ENCODE data around the gene FAM131A. TPM values are rescaled to one million over a fixed set of nuclear protein-coding genes. Genes with fewer than 3 reads are reported as not detected.

Gene FAM131A
- total RNA-seq, 1 donor from 2014 or later = 25.2 TPM

DNA sequence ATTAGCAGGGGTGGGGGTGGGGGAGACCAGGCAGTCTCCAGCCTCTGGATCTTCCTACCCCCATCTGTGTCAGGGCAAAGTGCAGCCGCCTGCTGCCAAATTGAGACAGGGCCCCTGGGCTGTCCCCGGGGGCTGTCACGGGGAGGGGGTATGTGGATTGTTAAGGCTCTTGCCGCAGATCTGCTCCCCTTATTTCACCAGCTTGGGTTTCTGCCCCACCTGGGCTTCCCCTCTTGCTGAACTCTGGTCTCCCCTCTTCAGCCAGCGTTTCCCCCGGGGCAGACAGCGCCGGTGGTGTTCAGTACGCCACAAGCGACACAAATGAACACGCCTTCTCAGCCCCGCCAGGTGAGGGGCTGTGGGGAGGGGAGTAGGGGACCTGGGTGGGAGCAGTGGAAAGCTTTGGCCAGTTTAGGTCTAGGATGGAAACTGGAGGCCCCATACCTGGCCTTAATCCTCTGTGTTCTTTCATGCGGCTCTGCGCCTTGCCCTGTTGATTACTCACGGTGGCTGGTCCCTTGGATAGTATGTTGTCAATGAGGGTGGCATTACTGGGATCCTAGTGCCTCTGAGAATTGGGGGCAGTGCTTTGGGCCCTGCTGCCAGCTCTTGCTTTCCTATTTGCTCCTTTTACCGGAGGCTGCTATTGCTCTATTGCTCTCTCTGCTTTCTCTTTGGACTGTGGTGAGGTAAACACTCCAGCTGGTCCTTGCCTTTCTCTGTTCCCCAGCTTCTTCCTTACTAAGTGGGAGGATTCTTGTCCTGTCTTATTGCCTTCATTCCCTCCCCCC is 21.3 kb upstream of the FAM131A start:
- DNase-seq (ENCODE audit: low read depth in 2 of 2) = peak in 1 of 2 donors; percentile 21

DNA sequence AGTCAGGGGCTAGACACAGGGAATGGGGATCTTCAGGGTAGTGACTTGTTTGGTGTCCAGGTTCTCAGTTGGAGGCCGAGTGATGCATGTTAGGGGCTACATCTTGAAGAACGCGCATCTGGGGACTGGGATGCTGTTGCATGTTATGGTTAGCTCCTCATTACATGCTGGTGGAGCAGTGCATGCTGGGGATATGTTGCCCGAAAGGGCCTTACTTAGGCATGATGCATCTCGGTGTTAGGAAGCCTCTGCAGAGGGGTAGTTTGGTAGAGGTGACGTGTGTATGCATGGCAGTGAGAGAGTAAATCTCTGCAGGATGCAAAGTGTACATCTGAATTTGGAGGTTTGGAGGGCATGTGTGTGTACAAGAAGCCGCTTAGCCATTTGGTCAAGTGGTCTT is 20.6 kb upstream of the FAM131A start:
- no peak for DNase-seq (ENCODE audit: low read depth in 2 of 2)

DNA sequence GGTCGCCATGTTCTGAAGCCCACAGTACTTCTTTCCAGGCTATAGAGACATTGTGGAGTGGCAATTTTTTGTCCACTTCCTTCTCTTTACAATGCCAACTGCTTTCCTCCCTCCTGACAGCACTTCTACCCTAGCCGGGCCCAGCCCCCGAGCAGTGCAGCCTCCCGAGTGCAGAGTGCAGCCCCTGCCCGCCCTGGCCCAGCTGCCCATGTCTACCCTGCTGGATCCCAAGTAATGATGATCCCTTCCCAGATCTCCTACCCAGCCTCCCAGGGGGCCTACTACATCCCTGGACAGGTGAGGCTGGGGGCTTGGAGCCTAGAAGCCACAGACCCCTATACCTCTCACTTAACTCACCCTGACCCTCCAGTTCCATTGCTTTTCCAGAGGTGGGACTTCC is 20.2 kb upstream of the FAM131A start:
- DNase-seq (ENCODE audit: low read depth in 2 of 2) = no peak

DNA sequence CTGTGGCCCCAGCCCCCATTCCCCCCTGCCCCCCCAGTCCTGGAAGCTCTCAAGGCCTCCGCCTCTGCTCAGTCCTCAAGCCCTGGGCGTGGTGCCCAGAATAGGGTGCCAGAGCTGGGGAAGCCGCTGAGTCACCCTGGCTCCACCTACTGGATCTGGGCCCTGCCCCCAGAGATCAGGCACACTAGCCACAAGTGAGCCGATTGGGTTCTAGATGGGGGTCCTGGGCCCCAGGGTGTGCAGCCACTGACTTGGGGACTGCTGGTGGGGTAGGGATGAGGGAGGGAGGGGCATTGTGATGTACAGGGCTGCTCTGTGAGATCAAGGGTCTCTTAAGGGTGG is 17.3 kb upstream of the FAM131A start:
- peak in 1 of 2 donors; percentile 94 for DNase-seq (ENCODE audit: low read depth in 2 of 2)

DNA sequence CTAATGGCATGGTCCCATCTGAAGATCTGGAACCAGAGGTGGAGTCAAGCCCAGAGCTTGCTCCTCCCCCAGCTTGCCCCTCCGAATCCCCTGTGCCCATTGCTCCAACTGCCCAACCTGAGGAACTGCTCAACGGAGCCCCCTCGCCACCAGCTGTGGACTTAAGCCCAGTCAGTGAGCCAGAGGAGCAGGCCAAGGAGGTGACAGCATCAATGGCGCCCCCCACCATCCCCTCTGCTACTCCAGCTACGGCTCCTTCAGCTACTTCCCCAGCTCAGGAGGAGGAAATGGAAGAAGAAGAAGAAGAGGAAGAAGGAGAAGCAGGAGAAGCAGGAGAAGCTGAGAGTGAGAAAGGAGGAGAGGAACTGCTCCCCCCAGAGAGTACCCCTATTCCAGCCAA is 15.7 kb upstream of the FAM131A start:
- DNase-seq (ENCODE audit: low read depth in 2 of 2) = no peak

DNA sequence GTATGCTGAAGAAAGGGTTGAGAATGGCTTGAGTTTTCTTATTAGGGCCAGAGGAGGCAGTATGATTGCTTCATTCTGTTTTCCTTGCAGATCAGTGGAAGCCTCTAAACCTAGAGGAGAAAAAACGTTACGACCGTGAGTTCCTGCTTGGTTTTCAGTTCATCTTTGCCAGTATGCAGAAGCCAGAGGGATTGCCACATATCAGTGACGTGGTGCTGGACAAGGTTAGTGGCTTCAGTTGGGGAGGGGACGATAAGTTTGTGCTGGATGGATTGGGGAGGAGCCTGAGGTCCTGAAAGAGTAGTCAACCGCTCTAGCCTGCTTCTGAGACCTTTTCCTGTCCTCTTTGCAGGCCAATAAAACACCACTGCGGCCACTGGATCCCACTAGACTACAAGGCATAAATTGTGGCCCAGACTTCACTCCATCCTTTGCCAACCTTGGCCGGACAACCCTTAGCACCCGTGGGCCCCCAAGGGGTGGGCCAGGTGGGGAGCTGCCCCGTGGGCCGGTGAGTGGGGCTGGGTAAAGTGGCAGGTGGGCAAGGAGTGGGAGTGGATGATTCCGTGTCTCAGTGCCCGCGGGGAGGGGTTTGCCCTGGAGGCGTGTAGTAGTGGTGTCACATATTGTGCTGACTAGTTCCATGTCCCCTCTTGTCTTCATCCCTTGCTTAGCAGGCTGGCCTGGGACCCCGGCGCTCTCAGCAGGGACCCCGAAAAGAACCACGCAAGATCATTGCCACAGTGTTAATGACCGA is 14.5 kb upstream of the FAM131A start:
- no peak for DNase-seq (ENCODE audit: low read depth in 2 of 2)

DNA sequence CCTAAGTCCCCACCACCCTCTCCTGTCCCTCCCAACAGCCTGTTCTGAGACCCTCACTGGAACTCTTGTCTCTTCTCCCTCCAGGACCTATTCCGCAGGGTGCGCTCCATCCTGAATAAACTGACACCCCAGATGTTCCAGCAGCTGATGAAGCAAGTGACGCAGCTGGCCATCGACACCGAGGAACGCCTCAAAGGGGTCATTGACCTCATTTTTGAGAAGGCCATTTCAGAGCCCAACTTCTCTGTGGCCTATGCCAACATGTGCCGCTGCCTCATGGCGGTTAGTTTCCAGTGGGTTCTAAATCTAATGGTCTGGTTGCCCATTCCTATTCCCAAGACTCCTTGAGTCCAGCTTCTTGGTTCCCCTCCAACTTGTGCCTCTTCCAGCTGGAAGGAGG is 13.7 kb upstream of the FAM131A start:
- DNase-seq (ENCODE audit: low read depth in 2 of 2) = no peak

DNA sequence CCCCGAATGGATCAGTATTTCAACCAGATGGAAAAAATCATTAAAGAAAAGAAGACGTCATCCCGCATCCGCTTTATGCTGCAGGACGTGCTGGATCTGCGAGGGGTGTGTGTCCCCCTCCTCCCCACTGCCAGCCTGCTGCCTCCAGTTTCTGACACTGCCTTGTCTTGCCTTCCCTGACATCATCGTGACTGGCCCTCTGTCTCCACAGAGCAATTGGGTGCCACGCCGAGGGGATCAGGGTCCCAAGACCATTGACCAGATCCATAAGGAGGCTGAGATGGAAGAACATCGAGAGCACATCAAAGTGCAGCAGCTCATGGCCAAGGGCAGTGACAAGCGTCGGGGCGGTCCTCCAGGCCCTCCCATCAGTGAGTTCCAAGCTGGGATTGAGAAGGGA is 12.1 kb upstream of the FAM131A start:
- DNase-seq (ENCODE audit: low read depth in 2 of 2) = no peak

DNA sequence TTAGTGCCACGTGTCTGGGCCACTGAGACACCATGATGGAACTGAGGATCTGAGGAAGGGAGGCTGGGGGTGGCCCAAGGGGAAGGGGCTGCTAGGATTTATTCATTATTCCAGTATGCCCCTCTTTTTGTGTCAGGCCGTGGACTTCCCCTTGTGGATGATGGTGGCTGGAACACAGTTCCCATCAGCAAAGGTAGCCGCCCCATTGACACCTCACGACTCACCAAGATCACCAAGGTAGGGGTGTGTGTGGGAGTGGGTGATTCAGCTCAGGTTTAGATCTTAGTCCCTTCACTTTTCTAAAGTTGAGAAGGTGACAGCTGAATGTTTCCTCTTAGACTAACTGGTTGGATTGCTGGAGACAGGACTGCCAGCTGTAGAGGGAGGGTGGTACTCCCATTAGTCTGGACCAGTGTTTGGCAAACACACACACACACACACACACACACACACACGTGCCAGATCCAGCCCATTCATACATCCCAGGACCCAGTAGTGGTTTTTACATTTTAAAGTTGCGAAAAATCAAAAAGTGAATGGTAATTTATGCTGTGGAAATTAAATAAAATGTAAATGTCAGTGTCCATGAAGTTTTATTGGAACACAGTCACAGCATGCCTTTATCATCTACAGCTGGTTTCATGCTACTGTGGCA is 11.6 kb upstream of the FAM131A start:
- no peak for DNase-seq (ENCODE audit: low read depth in 2 of 2)

DNA sequence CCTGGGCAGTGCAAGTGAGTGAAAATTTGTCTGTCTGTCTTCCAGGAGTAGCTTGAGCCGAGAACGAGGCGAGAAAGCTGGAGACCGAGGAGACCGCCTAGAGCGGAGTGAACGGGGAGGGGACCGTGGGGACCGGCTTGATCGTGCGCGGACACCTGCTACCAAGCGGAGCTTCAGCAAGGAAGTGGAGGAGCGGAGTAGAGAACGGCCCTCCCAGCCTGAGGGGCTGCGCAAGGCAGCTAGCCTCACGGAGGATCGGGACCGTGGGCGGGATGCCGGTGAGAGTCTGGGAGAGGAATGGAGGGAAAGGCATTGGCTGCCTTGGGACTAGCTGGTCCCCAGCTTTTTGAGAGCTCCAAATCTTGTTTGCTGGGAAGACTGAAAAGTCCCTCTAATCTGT is 10.2 kb upstream of the FAM131A start:
- DNase-seq (ENCODE audit: low read depth in 2 of 2) = no peak

DNA sequence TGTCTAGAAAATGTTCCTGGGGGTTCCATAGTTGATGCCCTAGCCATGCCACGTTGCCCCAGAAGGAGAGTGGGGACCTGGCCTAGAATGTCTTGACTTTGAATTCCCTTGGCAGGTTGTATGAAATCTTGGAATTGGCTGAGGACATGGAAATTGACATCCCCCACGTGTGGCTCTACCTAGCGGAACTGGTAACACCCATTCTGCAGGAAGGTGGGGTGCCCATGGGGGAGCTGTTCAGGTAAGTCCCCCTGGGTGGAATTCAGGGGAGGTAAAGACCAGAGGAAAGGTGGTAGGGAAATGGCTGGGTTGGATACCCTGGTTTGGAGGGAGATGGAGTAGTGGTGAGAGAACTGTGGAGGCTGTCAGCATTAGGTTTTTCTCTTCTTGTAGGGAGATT is 8.9 kb upstream of the FAM131A start:
- DNase-seq (ENCODE audit: low read depth in 2 of 2) = no peak

DNA sequence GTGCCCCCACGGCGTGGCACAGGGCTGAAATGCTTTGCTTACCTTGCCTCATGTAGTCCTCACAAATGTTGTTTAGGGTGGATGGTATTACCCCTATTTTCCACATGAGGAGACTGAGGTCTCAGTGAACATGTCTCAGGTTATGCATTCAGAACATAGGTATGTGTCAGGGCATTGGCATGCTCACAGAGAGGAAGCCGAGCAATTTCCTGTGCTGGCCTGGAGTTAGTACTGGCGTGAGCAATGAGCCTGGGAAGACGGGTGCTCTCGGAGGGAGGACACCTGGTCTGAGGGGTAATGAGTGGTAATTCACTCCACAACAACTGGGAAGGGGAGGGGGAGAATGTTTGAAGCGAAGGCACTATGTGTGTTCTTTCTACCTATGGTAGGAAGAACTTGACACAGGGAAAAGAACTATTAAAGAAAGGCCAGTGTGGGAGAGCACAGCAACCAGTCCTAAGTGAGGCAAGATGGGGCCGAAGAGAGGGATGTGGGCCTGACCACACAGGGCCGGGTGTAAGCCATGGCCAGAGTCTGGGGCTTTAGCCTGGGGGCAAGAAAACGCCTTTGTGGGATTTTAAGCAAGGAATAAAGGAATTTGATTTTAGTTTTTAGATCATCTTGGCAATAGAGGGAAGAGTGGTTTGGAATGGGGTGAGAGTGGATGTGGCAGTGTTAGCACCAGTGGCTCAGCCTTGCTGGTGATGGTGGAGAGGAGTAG is 4.9 kb upstream of the FAM131A start:
- DNase-seq (ENCODE audit: low read depth in 2 of 2) = peak; percentile 76 to 97

DNA sequence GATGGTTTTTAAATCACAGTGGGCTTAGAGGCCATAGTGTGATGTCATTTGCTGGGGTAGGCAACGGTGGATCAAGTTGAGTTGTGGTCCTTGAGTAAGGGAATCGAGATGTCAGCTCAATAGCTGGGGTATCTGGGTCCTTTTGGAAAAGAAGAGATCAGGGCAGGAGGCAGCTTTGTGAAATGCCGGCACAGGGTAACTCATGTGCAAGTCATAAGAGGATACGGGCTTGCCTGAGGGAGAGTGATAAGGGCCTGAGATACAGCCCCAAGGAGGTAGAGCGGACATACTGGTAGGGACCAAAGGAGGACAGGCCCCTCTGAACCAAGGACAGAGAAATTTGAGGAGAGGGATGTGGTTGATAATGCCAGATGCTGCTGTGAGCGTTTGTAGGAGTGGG is 4.2 kb upstream of the FAM131A start:
- DNase-seq (ENCODE audit: low read depth in 2 of 2) = no peak

DNA sequence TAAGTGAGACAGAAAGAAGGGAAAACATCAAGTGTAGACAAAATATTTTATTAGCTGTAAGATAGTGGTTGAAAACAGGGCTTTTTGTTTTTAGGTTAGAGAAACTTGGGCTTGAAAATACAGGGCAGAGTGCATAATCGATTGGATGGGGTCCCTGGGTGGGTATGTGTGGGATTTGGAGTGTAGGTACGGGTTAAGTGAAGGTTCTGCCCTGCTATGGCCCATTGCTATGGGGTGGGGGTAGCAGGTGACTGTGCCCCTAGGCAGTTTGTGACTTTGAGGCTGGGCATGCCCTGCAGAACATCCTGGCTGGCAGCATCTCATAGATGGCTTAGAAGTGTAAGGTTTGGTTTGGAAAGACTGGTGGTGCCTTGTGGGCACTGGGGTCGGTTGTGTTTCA is 3.7 kb upstream of the FAM131A start:
- no peak for DNase-seq (ENCODE audit: low read depth in 2 of 2)

DNA sequence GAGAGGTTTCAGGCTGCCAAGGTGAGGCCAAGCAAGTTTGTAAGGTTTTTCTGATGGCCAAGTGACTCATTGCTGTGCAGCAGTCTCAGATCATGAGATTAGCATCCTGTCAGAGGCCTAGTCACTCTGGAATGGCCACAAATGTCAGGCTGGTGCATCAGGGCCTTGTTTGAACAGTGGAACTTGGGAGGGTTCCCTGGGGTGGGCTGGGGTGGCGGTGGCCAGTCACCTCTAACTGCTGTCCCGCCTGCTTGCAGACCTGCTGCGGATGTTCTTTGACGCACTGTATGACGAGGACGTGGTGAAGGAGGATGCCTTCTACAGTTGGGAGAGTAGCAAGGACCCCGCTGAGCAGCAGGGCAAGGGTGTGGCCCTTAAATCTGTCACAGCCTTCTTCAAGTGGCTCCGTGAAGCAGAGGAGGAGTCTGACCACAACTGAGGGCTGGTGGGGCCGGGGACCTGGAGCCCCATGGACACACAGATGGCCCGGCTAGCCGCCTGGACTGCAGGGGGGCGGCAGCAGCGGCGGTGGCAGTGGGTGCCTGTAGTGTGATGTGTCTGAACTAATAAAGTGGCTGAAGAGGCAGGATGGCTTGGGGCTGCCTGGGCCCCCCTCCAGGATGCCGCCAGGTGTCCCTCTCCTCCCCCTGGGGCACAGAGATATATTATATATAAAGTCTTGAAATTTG is 2.8 kb upstream of the FAM131A start:
- DNase-seq (ENCODE audit: low read depth in 2 of 2) = peak in 1 of 2 donors; percentile 79

DNA sequence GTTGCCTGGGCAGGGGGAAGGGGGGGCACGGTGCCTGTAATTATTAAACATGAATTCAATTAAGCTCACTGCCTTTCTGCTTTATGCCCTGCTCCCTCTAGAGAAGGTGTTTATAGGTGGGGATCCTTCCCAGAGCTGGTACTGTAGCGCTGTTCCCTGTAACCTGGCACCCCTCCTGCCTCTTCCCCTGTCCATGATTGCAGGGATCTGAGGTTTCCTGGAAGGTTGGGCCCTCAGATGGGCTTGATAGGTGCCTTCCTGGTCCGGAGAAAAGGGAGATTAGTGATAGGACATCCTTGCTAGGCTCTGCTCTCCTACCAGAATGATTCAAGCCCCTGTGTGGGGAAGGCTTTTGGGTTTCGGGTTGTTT is 2.1 kb upstream of the FAM131A start:
- no peak for DNase-seq (ENCODE audit: low read depth in 2 of 2)

DNA sequence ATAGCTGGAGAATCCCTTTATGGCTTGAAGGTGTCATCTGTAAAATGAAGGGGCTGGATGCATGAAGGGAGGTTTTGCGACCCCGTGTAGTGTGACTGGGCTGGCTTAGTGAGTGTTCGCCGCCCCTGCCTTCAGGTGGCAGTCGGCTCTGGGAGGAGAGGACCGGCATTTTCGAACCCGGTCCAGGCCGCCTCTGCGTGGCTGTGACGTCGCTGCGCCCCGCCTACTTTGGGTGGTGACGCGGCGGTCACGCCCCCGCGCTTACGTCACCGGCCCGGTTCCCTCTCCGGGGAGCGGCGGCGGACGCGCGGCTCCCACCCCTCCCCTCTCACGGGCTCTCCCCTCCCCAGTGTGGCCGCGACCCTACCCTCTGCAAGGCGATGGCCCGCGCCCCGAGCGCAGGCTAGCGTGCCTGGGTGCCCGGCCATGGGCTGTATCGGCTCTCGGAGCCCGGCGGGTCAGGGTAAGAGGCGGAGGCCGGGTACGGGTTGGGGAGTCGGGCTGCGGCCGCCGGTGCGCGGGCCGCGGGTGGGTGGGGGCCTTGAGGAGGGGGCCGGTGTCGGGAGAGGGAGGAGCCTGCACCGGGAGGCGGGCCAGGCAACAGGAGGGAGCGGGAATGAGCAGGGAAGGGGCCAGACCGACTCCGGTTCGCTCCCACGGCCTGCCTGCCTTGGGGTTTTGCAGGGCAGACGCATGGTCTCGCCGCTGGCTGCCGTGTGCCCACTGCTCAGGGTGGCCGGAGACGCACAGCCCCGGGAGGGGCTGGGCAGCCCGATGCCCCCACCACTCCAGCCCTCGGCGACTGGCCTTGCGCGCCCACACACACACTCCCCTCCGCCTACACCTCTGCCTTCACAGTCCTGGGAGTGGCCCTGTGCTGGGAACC is 1.5 kb upstream of the FAM131A start:
- peak; percentile 48 to 80 for DNase-seq (ENCODE audit: low read depth in 2 of 2)

DNA sequence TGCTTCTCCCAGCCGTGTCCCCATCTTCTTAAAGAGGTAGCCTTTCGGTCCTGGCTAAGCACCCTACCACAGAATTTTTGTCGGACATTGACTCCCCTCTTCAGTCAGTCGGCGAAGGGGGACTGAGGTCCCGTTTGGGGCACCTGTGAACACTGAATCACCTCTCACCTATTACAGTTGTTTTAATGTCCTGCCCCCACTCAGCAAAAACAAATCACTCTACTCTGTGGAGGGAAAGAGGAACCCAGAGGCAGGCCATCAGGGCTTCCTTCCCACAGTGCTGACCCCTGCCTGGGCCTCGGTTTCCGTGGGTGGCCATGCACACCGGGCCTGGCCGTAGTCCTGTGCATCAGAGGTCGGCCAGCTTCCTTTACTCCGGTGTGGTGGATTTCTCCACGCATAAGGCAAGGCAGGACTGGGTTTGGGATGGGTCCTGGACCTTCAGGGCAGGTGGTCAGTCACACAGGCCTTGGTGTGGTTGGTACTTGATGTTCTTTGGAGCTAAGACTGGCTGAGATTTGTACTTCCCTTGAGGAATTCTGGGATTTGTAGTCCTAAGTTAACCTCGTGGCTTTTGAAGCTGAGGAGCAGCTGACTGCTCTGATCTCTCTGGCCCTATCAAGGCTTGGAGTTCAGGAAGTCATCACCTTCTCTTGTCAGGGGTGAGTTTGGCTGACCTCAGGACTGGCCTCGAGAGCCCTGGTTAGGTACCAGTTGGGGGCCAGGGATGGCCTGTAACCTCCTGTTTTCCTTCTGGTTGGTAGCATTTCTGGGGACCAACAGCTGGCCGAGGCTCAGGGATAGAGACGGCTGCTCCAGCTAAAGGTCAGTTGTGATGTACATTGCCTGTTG is 627 bp upstream of the FAM131A start:
- peak in 1 of 2 donors; percentile 67 for DNase-seq (ENCODE audit: low read depth in 2 of 2)

DNA sequence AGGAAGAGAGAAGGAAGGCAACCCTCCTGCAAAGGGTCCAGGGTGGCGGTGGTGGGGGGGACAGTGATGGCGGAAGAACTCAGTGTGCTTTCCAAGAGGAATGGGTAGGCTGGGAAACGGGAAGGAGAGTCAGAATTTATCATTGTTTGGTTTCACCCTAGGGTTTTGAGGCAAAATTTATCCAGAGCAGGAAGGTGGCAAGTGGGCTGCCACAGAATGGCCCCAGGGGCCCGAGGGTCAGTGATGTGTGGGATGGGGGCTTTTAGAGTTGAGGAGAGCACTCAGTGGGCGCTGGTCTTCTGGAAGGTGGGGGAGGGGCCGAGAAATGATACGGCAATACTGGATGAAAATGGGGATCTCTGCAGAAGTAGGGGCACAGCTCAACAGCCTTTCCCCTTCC is 581 bp downstream of the FAM131A start:
- no peak for DNase-seq (ENCODE audit: low read depth in 2 of 2)

All from dermis microvascular lymphatic vessel endothelial cell (primary cell).